ENCODE data around the gene RAMP3. TPM values are rescaled to one million over a fixed set of nuclear protein-coding genes. Genes with fewer than 3 reads are reported as not detected.

The RAMP3 gene
- total RNA-seq, 4 donors from 2014 or later = 9.6 to 39.3 (median 33.2) TPM

- Histone ChIP-seq H3K36me3 (no peaks in the 10 kb centered on the region), H3K27ac (no peak overlapping the region), H3K4me1 (no peaks in the 10 kb centered on the region), H3K9me3 (no peaks in the 10 kb centered on the region), H3K4me3 (no peak overlapping the region), H3K27me3 (peaks cover 0 to 2% (median 0%) of the 10 kb centered on the region in 3 donors)
- in situ Hi-C loops (cut with MboI; ENCODE audit: low sequenced_read_pairs in 4 of 4) (loop anchor here in 1 of 4 donors (25.0 kb wide), 1 partner anchor 286 kb away; no protein-coding TSS in a partner anchor), intact Hi-C loops (cut with DNase I; ENCODE audit: low total_unique reads) (no loop called here)
- TF ChIP-seq POLR2A (IDR thresholded peaks at IDR 0.05) (no peak), CTCF (IDR thresholded peaks at IDR 0.05 in 4 of 5, conservative IDR thresholded peaks at IDR 0.05 in 1 of 5) (no peak)
- DNase-seq (peak in 1 of 2 donors; percentile 8), ATAC-seq (no peak)
Measured at GRCh38 chr7:45148653-45148973, 9.0 kb upstream of the RAMP3 start.

- DNase-seq (no peak), ATAC-seq (no peak)
- intact Hi-C loops (cut with DNase I; ENCODE audit: low total_unique reads) = loop anchor here (10.0 kb wide), 1 partner anchor 705 kb away; no protein-coding TSS in a partner anchor
- Histone ChIP-seq H3K36me3 (no peaks in the 10 kb centered on the region), H3K9me3 (no peaks in the 10 kb centered on the region), H3K4me1 (no peaks in the 10 kb centered on the region), H3K4me3 (no peak overlapping the region), H3K27me3 (peaks cover 0 to 2% (median 0%) of the 10 kb centered on the region in 3 donors), H3K27ac (no peak overlapping the region)
- TF ChIP-seq CTCF (IDR thresholded peaks at IDR 0.05 in 4 of 5, conservative IDR thresholded peaks at IDR 0.05 in 1 of 5) (no peak), POLR2A (IDR thresholded peaks at IDR 0.05) (no peak)
- in situ Hi-C loops (cut with MboI; ENCODE audit: low sequenced_read_pairs in 4 of 4) = loop anchor here (5.0 to 25.0 kb wide), 4 partner anchors 105 to 713 kb away; partner anchors contain the start of gene CCDC201 (in 4 of the 4)
Measured at GRCh38 chr7:45149606-45150005, 8.0 kb upstream of the RAMP3 start.

- DNase-seq (peak in 1 of 2 donors; percentile 1), ATAC-seq (no peak)
- Histone ChIP-seq H3K9me3 (no peaks in the 10 kb centered on the region), H3K4me1 (peaks cover 0 to 3% of the 10 kb centered on the region in 2 donors), H3K4me3 (no peak overlapping the region), H3K27ac (no peak overlapping the region), H3K36me3 (no peaks in the 10 kb centered on the region), H3K27me3 (peaks cover 0 to 2% (median 0%) of the 10 kb centered on the region in 3 donors)
- in situ Hi-C loops (cut with MboI; ENCODE audit: low sequenced_read_pairs in 4 of 4) (loop anchor here (5.0 to 25.0 kb wide), 3 partner anchors 105 to 712 kb away; partner anchors contain the start of gene CCDC201 (in 4 of the 4)), intact Hi-C loops (cut with DNase I; ENCODE audit: low total_unique reads) (loop anchor here (10.0 kb wide), 1 partner anchor 705 kb away; no protein-coding TSS in a partner anchor)
- no peak for TF ChIP-seq CTCF (IDR thresholded peaks at IDR 0.05 in 4 of 5, conservative IDR thresholded peaks at IDR 0.05 in 1 of 5)
- TF ChIP-seq POLR2A (IDR thresholded peaks at IDR 0.05) = no peak
Measured at GRCh38 chr7:45150199-45150598, 7.4 kb upstream of the RAMP3 start.

GRCh38 chr7:45151131-45151684 is 6.4 kb upstream of the RAMP3 start:
- Histone ChIP-seq H3K4me1 (peaks cover 0 to 3% of the 10 kb centered on the region in 2 donors), H3K27me3 (peaks cover 0 to 2% (median 0%) of the 10 kb centered on the region in 3 donors), H3K9me3 (no peaks in the 10 kb centered on the region), H3K27ac (no peak overlapping the region), H3K36me3 (no peaks in the 10 kb centered on the region), H3K4me3 (no peak overlapping the region)
- TF ChIP-seq CTCF (IDR thresholded peaks at IDR 0.05 in 4 of 5, conservative IDR thresholded peaks at IDR 0.05 in 1 of 5) = no peak
- no peak for TF ChIP-seq POLR2A (IDR thresholded peaks at IDR 0.05)
- DNase-seq (peak in 1 of 2 donors; percentile 1), ATAC-seq (no peak)
- in situ Hi-C loops (cut with MboI; ENCODE audit: low sequenced_read_pairs in 4 of 4) = loop anchor here (5.0 to 25.0 kb wide), 3 partner anchors 104 to 711 kb away; partner anchors contain the start of gene CCDC201 (in 4 of the 4)
- intact Hi-C loops (cut with DNase I; ENCODE audit: low total_unique reads) = loop anchor here (10.0 kb wide), 1 partner anchor 704 kb away; no protein-coding TSS in a partner anchor
